HepG2 (cell line): Measurements from ENCODE around the gene SLC25A47. TPM values are rescaled to one million over a fixed set of nuclear protein-coding genes. Genes with fewer than 3 reads are reported as not detected.
A peak's percentile ranks its signal among the peaks of the same experiment; 100 is the strongest.

Experiments
- RBM39 ChIP-seq: fragments of 200-400 bp; formaldehyde crosslinking; IDR thresholded peaks from one replicate; pipeline ENCODE4 v1.6.1; 2018; ENCODE audit warnings: antibody characterized with exemption, mild to moderate bottlenecking, low read depth, low read length; ENCODE audit not compliant: poor library complexity, severe bottlenecking
- SRF ChIP-seq: IDR thresholded peaks from 2 replicates; pipeline ENCODE4 v1.6.1; 2011; ENCODE audit warnings: mild to moderate bottlenecking, low read depth, low read length, moderate library complexity
- TP53 ChIP-seq: sonication (generic); formaldehyde crosslinking; conservative IDR thresholded peaks from 2 replicates; pipeline ENCODE4 v1.4.0; 2020; ENCODE audit warnings: missing genetic modification reagents
- WIZ ChIP-seq: sonication (generic); formaldehyde crosslinking; IDR thresholded peaks from 2 replicates; pipeline ENCODE4 v1.5.1; 2020; ENCODE audit warnings: mild to moderate bottlenecking, missing genetic modification reagents
- ZFX ChIP-seq: sonication (generic); formaldehyde crosslinking; IDR thresholded peaks from 2 replicates; pipeline ENCODE4 v1.4.0; 2020; ENCODE audit warnings: mild to moderate bottlenecking, low read depth, missing genetic modification reagents, moderate library complexity
- ZNF496 ChIP-seq: sonication (generic); formaldehyde crosslinking; IDR thresholded peaks from 2 replicates; pipeline ENCODE4 v1.8.1; 2023; ENCODE audit warnings: mild to moderate bottlenecking, moderate library complexity, missing genetic modification reagents; ENCODE audit not compliant: insufficient replicate concordance
- ZNF781 ChIP-seq: sonication (generic); formaldehyde crosslinking; IDR thresholded peaks from 2 replicates; pipeline ENCODE4 v1.5.1; 2020; ENCODE audit warnings: borderline replicate concordance, mild to moderate bottlenecking, missing genetic modification reagents; ENCODE audit errors: not compliant biosample characterization
- polyA plus RNA-seq, 8 experiments: library from polyadenylated mRNA; depleted of rRNA in 3 of 8; stranded (reverse) in 7 of 8; unstranded in 1 of 8; fragments of >200 nt; fragmentation: Illumina TruSeq in 4 of 8; extraction: Trizol in 4 of 8; gene quantifications; 2 replicates each; pipeline versions ENCODE4 v1.2.1 to v1.2.3, GENCODE V29; 2011 to 2016; ENCODE audit warnings: low read depth in 4 of 8, missing spikeins in 1 of 8, mixed read lengths in 1 of 8; ENCODE audit not compliant: insufficient read depth in 1 of 8
- total RNA-seq, 5 experiments: library from RNA; depleted of rRNA; stranded (reverse); fragments of >200 nt; fragmentation: Illumina TruSeq; extraction: Trizol; gene quantifications; 2 replicates each; pipeline ENCODE4 v1.2.3, GENCODE V29; 2016; ENCODE audit warnings: low read depth in 1 of 5
- TF ChIP-seq, protein P1 (sequence below): IDR thresholded peaks from 2 replicates; pipeline ENCODE4 v1.6.1; 2012; ENCODE audit warnings: low read length, improper control_type of control experiment
- TF ChIP-seq, protein P2 (sequence below): sonication (generic); formaldehyde crosslinking; IDR thresholded peaks from 2 replicates; pipeline ENCODE4 v1.5.1; 2020; ENCODE audit warnings: mild to moderate bottlenecking, missing genetic modification reagents, moderate library complexity
- TF ChIP-seq, protein P3 (sequence below): IDR thresholded peaks from 2 replicates; pipeline ENCODE4 v1.4.0; 2020; ENCODE audit warnings: mild to moderate bottlenecking, missing genetic modification reagents
- TF ChIP-seq, protein P4 (sequence below): sonication (generic); formaldehyde crosslinking; IDR thresholded peaks from 2 replicates; pipeline ENCODE4 v1.8.0; 2022; ENCODE audit warnings: low read depth, missing genetic modification reagents

Gene SLC25A47
- total and polyA plus RNA-seq, 2 of the 13 experiments (the other 11 are each of a cell fraction or from before 2014, with no cell fraction given): 1.0 to 1.7 TPM

DNA sequence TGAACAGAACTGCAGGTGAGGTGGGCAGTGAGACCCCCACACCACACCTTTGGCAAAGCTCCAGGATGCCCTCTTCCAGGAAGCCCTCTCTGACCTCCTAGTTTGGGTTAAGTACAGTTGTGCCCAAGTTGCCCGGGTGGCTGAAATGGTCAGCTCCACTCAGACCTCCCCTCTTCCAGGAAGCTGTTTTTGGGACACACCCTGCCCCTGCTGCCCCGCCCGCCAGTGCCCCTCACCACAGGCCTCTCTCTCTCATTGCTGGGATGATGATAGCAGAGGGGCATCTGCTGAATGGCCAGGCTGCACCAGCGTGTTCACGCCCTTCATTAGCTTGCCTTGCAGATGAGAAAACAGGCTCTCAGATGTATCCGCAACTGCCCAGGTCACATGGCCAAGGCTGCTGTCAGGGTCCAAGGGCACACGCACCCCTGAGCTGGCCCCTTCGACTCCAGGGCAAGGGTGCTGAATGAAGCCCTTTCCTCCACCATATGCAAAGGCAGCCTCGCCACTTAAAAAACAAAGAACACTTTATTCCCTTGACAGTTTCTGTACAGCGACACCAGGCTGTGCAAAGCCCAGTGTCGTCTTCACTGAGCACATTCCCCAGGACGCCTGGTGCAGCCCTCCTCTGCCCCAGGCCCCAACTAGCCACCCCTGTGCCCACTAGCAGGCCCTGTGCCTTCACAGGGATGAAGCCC lies 32.4 kb upstream of the SLC25A47 start (continued):
- TF ChIP-seq, protein P1, sequence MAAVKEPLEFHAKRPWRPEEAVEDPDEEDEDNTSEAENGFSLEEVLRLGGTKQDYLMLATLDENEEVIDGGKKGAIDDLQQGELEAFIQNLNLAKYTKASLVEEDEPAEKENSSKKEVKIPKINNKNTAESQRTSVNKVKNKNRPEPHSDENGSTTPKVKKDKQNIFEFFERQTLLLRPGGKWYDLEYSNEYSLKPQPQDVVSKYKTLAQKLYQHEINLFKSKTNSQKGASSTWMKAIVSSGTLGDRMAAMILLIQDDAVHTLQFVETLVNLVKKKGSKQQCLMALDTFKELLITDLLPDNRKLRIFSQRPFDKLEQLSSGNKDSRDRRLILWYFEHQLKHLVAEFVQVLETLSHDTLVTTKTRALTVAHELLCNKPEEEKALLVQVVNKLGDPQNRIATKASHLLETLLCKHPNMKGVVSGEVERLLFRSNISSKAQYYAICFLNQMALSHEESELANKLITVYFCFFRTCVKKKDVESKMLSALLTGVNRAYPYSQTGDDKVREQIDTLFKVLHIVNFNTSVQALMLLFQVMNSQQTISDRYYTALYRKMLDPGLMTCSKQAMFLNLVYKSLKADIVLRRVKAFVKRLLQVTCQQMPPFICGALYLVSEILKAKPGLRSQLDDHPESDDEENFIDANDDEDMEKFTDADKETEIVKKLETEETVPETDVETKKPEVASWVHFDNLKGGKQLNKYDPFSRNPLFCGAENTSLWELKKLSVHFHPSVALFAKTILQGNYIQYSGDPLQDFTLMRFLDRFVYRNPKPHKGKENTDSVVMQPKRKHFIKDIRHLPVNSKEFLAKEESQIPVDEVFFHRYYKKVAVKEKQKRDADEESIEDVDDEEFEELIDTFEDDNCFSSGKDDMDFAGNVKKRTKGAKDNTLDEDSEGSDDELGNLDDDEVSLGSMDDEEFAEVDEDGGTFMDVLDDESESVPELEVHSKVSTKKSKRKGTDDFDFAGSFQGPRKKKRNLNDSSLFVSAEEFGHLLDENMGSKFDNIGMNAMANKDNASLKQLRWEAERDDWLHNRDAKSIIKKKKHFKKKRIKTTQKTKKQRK: no peak
- TF ChIP-seq ZFX: peak; percentile 58; the same call in 1 of the 2 replicates
- no peak for TF ChIP-seq RBM39
- TF ChIP-seq SRF: no peak
- no peak for TF ChIP-seq ZNF496 (CRISPR knock-in tag)
- TF ChIP-seq WIZ: no peak
- TF ChIP-seq, protein P2, sequence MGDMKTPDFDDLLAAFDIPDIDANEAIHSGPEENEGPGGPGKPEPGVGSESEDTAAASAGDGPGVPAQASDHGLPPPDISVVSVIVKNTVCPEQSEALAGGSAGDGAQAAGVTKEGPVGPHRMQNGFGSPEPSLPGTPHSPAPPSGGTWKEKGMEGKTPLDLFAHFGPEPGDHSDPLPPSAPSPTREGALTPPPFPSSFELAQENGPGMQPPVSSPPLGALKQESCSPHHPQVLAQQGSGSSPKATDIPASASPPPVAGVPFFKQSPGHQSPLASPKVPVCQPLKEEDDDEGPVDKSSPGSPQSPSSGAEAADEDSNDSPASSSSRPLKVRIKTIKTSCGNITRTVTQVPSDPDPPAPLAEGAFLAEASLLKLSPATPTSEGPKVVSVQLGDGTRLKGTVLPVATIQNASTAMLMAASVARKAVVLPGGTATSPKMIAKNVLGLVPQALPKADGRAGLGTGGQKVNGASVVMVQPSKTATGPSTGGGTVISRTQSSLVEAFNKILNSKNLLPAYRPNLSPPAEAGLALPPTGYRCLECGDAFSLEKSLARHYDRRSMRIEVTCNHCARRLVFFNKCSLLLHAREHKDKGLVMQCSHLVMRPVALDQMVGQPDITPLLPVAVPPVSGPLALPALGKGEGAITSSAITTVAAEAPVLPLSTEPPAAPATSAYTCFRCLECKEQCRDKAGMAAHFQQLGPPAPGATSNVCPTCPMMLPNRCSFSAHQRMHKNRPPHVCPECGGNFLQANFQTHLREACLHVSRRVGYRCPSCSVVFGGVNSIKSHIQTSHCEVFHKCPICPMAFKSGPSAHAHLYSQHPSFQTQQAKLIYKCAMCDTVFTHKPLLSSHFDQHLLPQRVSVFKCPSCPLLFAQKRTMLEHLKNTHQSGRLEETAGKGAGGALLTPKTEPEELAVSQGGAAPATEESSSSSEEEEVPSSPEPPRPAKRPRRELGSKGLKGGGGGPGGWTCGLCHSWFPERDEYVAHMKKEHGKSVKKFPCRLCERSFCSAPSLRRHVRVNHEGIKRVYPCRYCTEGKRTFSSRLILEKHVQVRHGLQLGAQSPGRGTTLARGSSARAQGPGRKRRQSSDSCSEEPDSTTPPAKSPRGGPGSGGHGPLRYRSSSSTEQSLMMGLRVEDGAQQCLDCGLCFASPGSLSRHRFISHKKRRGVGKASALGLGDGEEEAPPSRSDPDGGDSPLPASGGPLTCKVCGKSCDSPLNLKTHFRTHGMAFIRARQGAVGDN (CRISPR knock-in tag): peak; percentile 97
- TF ChIP-seq, protein P3, sequence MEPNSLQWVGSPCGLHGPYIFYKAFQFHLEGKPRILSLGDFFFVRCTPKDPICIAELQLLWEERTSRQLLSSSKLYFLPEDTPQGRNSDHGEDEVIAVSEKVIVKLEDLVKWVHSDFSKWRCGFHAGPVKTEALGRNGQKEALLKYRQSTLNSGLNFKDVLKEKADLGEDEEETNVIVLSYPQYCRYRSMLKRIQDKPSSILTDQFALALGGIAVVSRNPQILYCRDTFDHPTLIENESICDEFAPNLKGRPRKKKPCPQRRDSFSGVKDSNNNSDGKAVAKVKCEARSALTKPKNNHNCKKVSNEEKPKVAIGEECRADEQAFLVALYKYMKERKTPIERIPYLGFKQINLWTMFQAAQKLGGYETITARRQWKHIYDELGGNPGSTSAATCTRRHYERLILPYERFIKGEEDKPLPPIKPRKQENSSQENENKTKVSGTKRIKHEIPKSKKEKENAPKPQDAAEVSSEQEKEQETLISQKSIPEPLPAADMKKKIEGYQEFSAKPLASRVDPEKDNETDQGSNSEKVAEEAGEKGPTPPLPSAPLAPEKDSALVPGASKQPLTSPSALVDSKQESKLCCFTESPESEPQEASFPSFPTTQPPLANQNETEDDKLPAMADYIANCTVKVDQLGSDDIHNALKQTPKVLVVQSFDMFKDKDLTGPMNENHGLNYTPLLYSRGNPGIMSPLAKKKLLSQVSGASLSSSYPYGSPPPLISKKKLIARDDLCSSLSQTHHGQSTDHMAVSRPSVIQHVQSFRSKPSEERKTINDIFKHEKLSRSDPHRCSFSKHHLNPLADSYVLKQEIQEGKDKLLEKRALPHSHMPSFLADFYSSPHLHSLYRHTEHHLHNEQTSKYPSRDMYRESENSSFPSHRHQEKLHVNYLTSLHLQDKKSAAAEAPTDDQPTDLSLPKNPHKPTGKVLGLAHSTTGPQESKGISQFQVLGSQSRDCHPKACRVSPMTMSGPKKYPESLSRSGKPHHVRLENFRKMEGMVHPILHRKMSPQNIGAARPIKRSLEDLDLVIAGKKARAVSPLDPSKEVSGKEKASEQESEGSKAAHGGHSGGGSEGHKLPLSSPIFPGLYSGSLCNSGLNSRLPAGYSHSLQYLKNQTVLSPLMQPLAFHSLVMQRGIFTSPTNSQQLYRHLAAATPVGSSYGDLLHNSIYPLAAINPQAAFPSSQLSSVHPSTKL: peak; percentile 79
- no peak for TF ChIP-seq ZNF781 (CRISPR knock-in tag)
- TF ChIP-seq, protein P4, sequence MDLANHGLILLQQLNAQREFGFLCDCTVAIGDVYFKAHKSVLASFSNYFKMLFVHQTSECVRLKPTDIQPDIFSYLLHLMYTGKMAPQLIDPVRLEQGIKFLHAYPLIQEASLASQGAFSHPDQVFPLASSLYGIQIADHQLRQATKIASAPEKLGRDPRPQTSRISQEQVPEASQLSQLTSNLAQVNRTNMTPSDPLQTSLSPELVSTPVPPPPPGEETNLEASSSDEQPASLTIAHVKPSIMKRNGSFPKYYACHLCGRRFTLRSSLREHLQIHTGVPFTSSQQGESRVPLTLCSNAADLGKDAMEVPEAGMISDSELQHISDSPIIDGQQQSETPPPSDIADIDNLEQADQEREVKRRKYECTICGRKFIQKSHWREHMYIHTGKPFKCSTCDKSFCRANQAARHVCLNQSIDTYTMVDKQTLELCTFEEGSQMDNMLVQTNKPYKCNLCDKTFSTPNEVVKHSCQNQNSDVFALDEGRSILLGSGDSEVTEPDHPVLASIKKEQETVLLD: peak; percentile 67; the same call in 1 of the 2 replicates
- TF ChIP-seq TP53 (CRISPR knock-in tag): no peak
